WTC11 (cell line): ENCODE measurements around the gene OR5V1. TPM values are rescaled to one million over a fixed set of nuclear protein-coding genes. Genes with fewer than 3 reads are reported as not detected.

Experiments used
- ATAC-seq: fragments of 200-7000 bp; cut with Tn5 transposase; 2 replicates; pipeline ENCODE4 v1.10.0; 2021; ENCODE audit warnings: mild to moderate bottlenecking, moderate library complexity
- CTCF ChIA-PET: fragments of 300-600 bp; sonication (Branson Sonifier 250); formaldehyde crosslinking; loops from one replicate; lab custom pipeline; 2021; ENCODE audit warnings: antibody characterized with exemption; lab: Charles Lee
- POLR2A ChIA-PET: fragments of 350-600 bp; sonication (Branson Sonifier 250); formaldehyde crosslinking; loops from one replicate; lab custom pipeline; 2021; ENCODE audit warnings: antibody characterized with exemption; lab: Charles Lee
- DNase-seq: peaks from one replicate; pipeline ENCODE4 v3.0.0; 2021; ENCODE audit warnings: low spot score
- H3K27ac Mint-ChIP-seq: 2 replicates; pipeline ENCODE4 v1.8.0; 2021; ENCODE audit warnings: mixed read lengths
- H3K27me3 Mint-ChIP-seq: 2 replicates; pipeline ENCODE4 v1.8.0; 2021; ENCODE audit warnings: low read depth, mild to moderate bottlenecking, moderate library complexity, mixed read lengths
- H3K36me3 Mint-ChIP-seq: 2 replicates; pipeline ENCODE4 v1.8.0; 2021; ENCODE audit warnings: mixed read lengths
- H3K4me1 Mint-ChIP-seq: 2 replicates; pipeline ENCODE4 v1.8.0; 2022; ENCODE audit warnings: mixed read lengths
- H3K4me3 Mint-ChIP-seq: 2 replicates; pipeline ENCODE4 v1.8.0; 2021; ENCODE audit warnings: mild to moderate bottlenecking, moderate library complexity, mixed read lengths
- H3K9me3 Mint-ChIP-seq: 2 replicates; pipeline ENCODE4 v1.8.0; 2021; ENCODE audit warnings: mixed read lengths
- ATF1 ChIP-seq: sonication (generic); formaldehyde crosslinking; IDR thresholded peaks from 2 replicates; pipeline ENCODE4 v1.8.1; 2023; ENCODE audit warnings: mild to moderate bottlenecking, moderate library complexity, missing genetic modification reagents
- CBFB ChIP-seq: sonication (generic); formaldehyde crosslinking; IDR thresholded peaks from 2 replicates; pipeline ENCODE4 v1.8.1; 2022; ENCODE audit warnings: mild to moderate bottlenecking, low read depth, missing genetic modification reagents
- CREB1 ChIP-seq: sonication (generic); formaldehyde crosslinking; IDR thresholded peaks from 2 replicates; pipeline ENCODE4 v1.8.0; 2023; ENCODE audit warnings: mild to moderate bottlenecking, missing genetic modification reagents
- ELF4 ChIP-seq: sonication (generic); formaldehyde crosslinking; IDR thresholded peaks from 2 replicates; pipeline ENCODE4 v1.8.1; 2022; ENCODE audit warnings: low read depth, mild to moderate bottlenecking, moderate library complexity, missing genetic modification reagents
- FOXP1 ChIP-seq: sonication (generic); formaldehyde crosslinking; IDR thresholded peaks from 2 replicates; pipeline ENCODE4 v1.8.0; 2022; ENCODE audit warnings: missing genetic modification reagents, mild to moderate bottlenecking, moderate library complexity, borderline replicate concordance
- GRHL2 ChIP-seq: fragments of 250-450 bp; sonication (Bioruptor Pico); IDR thresholded peaks from 2 replicates; pipeline ENCODE4 v1.8.0; 2022; ENCODE audit warnings: mild to moderate bottlenecking, moderate library complexity; ENCODE audit not compliant: insufficient replicate concordance, severe bottlenecking
- IRF2 ChIP-seq: sonication (generic); formaldehyde crosslinking; IDR thresholded peaks from 2 replicates; pipeline ENCODE4 v1.8.0; 2022; ENCODE audit warnings: low read depth, missing genetic modification reagents, borderline replicate concordance
- JAZF1 ChIP-seq: fragments of 250-450 bp; sonication (Bioruptor Pico); IDR thresholded peaks from 2 replicates; pipeline ENCODE4 v1.9.0; 2021; ENCODE audit warnings: moderate library complexity, mild to moderate bottlenecking, inconsistent platforms
- JUN ChIP-seq: sonication (generic); formaldehyde crosslinking; IDR thresholded peaks from 2 replicates; pipeline ENCODE4 v1.8.0; 2023; ENCODE audit warnings: mild to moderate bottlenecking, missing genetic modification reagents
- MLX ChIP-seq: sonication (generic); formaldehyde crosslinking; IDR thresholded peaks from 2 replicates; pipeline ENCODE4 v1.8.1; 2023; ENCODE audit warnings: mild to moderate bottlenecking, missing genetic modification reagents, moderate library complexity
- NFATC4 ChIP-seq: fragments of 250-450 bp; sonication (Bioruptor Pico); IDR thresholded peaks from 2 replicates; pipeline ENCODE4 v1.9.0; 2021; ENCODE audit warnings: mild to moderate bottlenecking
- NR1H2 ChIP-seq: sonication (generic); formaldehyde crosslinking; IDR thresholded peaks from 2 replicates; pipeline ENCODE4 v1.9.0; 2021; ENCODE audit warnings: mild to moderate bottlenecking, moderate library complexity, missing genetic modification reagents
- SP1 ChIP-seq: sonication (generic); formaldehyde crosslinking; conservative IDR thresholded peaks from 2 replicates; pipeline ENCODE4 v1.8.1; 2022; ENCODE audit warnings: missing genetic modification reagents
- TP53 ChIP-seq: sonication (generic); formaldehyde crosslinking; IDR thresholded peaks from 2 replicates; pipeline ENCODE4 v1.8.1; 2023; ENCODE audit warnings: mild to moderate bottlenecking, missing genetic modification reagents
- USF1 ChIP-seq: sonication (generic); formaldehyde crosslinking; IDR thresholded peaks from 2 replicates; pipeline ENCODE4 v1.8.0; 2022; ENCODE audit warnings: mild to moderate bottlenecking, missing genetic modification reagents
- ZMAT4 ChIP-seq: fragments of 250-450 bp; sonication (Bioruptor Pico); IDR thresholded peaks from 2 replicates; pipeline ENCODE4 v1.9.0; 2021; ENCODE audit warnings: mild to moderate bottlenecking
- ZNF138 ChIP-seq: sonication (generic); formaldehyde crosslinking; conservative IDR thresholded peaks from 2 replicates; pipeline ENCODE4 v1.8.1; 2022; ENCODE audit warnings: mild to moderate bottlenecking, moderate library complexity, missing genetic modification reagents
- ZNF396 ChIP-seq: fragments of 250-450 bp; sonication (Bioruptor Pico); IDR thresholded peaks from 2 replicates; pipeline ENCODE4 v1.8.0; 2021; ENCODE audit warnings: mild to moderate bottlenecking, moderate library complexity, borderline replicate concordance
- ZNF416 ChIP-seq: fragments of 250-450 bp; sonication (Bioruptor Pico); IDR thresholded peaks from 2 replicates; pipeline ENCODE4 v1.9.0; 2021; ENCODE audit warnings: mild to moderate bottlenecking, inconsistent platforms
- total RNA-seq: library from RNA; stranded (reverse); gene quantifications from 3 replicates; pipeline ENCODE4 v1.2.3, GENCODE V29; 2021
- TF ChIP-seq, protein P1 (sequence below): sonication (generic); formaldehyde crosslinking; IDR thresholded peaks from 2 replicates; pipeline ENCODE4 v1.8.1; 2022; ENCODE audit warnings: mild to moderate bottlenecking, missing genetic modification reagents, moderate library complexity, borderline replicate concordance
- TF ChIP-seq, protein P2 (sequence below): sonication (generic); formaldehyde crosslinking; IDR thresholded peaks from 2 replicates; pipeline ENCODE4 v1.8.1; 2022; ENCODE audit warnings: mild to moderate bottlenecking, moderate library complexity, missing genetic modification reagents
- TF ChIP-seq, protein P3 (sequence below): fragments of 250-450 bp; sonication (Bioruptor Pico); IDR thresholded peaks from 2 replicates; pipeline ENCODE4 v1.9.0; 2021; ENCODE audit warnings: moderate library complexity, mild to moderate bottlenecking, inconsistent platforms, borderline replicate concordance
- TF ChIP-seq, protein P4 (sequence below): sonication (generic); formaldehyde crosslinking; IDR thresholded peaks from 2 replicates; pipeline ENCODE4 v1.8.1; 2022; ENCODE audit warnings: missing genetic modification reagents, borderline replicate concordance

The OR5V1 gene
- total RNA-seq, 1 experiment from 2014 or later = not detected

DNA sequence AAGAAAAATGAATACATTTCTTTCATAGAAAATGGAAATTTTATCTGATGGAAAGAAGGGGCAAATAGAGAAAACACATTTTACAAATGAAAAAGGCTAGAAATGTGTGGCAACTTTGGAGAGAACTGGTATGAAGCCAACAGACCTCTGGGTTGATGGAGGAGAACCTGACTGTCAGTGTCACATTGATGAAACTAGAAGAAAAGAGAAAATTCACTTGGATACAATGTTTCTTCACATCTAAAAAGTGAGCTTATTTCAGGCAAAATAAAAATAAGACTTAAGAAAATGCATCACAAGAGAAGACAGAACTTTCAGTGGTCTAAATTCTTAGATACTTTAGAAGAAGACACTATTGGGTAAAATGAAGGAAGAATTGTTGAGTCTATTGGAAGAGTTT lies 26.7 kb upstream of the OR5V1 start, which contains the start of gene OR12D2:
OR12D2 (plus strand) TSS at position 301 of the 400 bp plus-strand sequence. CDS start 1,069 bp downstream, outside the sequence.
- Mint-ChIP-seq H3K27ac (no peak within 1 kb of the TSS), H3K4me1 (peaks cover 11% of the 10 kb centered on the region), H3K27me3 (no peaks in the 10 kb centered on the region; the same call in 1 of the 2 replicates), H3K4me3 (no peak within 1 kb of the TSS), H3K36me3 (no peaks in the 10 kb centered on the region), H3K9me3 (peaks cover 12% of the 10 kb centered on the region; the same call in 1 of the 2 replicates)
- CTCF ChIA-PET = interaction anchor here (1.4 kb wide), 1 partner anchor 323 kb away, joined by 3 read pairs; no protein-coding TSS in a partner anchor
- ATAC-seq (no peak), DNase-seq (no peak)
- POLR2A ChIA-PET = no interaction called here
- TF ChIP-seq CREB1 (CRISPR knock-in tag) (no peak), ATF1 (no peak), SP1 (no peak), GRHL2 (CRISPR knock-in tag) (no peak), ZNF138 (no peak), NR1H2 (CRISPR knock-in tag) (no peak), ZNF396 (CRISPR knock-in tag) (no peak), MLX (CRISPR knock-in tag) (no peak), TP53 (CRISPR knock-in tag) (no peak), CBFB (no peak), ELF4 (CRISPR knock-in tag) (no peak), NFATC4 (CRISPR knock-in tag) (no peak), JUN (CRISPR knock-in tag) (no peak), USF1 (CRISPR knock-in tag) (no peak)
- TF ChIP-seq, protein P1, sequence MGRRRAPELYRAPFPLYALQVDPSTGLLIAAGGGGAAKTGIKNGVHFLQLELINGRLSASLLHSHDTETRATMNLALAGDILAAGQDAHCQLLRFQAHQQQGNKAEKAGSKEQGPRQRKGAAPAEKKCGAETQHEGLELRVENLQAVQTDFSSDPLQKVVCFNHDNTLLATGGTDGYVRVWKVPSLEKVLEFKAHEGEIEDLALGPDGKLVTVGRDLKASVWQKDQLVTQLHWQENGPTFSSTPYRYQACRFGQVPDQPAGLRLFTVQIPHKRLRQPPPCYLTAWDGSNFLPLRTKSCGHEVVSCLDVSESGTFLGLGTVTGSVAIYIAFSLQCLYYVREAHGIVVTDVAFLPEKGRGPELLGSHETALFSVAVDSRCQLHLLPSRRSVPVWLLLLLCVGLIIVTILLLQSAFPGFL (CRISPR knock-in tag) = no peak
- TF ChIP-seq, protein P2, sequence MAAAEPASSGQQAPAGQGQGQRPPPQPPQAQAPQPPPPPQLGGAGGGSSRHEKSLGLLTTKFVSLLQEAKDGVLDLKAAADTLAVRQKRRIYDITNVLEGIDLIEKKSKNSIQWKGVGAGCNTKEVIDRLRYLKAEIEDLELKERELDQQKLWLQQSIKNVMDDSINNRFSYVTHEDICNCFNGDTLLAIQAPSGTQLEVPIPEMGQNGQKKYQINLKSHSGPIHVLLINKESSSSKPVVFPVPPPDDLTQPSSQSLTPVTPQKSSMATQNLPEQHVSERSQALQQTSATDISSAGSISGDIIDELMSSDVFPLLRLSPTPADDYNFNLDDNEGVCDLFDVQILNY (CRISPR knock-in tag) = no peak
- TF ChIP-seq, protein P3, sequence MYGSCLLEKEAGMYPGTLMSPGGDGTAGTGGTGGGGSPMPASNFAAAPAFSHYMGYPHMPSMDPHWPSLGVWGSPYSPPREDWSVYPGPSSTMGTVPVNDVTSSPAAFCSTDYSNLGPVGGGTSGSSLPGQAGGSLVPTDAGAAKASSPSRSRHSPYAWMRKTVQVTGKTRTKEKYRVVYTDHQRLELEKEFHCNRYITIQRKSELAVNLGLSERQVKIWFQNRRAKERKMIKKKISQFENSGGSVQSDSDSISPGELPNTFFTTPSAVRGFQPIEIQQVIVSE (CRISPR knock-in tag) = no peak
- TF ChIP-seq, protein P4, sequence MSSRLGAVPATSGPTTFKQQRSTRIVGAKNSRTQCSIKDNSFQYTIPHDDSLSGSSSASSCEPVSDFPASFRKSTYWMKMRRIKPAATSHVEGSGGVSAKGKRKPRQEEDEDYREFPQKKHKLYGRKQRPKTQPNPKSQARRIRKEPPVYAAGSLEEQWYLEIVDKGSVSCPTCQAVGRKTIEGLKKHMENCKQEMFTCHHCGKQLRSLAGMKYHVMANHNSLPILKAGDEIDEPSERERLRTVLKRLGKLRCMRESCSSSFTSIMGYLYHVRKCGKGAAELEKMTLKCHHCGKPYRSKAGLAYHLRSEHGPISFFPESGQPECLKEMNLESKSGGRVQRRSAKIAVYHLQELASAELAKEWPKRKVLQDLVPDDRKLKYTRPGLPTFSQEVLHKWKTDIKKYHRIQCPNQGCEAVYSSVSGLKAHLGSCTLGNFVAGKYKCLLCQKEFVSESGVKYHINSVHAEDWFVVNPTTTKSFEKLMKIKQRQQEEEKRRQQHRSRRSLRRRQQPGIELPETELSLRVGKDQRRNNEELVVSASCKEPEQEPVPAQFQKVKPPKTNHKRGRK (CRISPR knock-in tag) = no peak

GRCh38 chr6:29388533-29388932 lies 19.9 kb upstream of the OR5V1 start:
- Mint-ChIP-seq H3K27me3 (no peaks in the 10 kb centered on the region), H3K9me3 (peaks cover 8% of the 10 kb centered on the region; the same call in 1 of the 2 replicates), H3K4me3 (no peak overlapping the region), H3K4me1 (no peaks in the 10 kb centered on the region), H3K36me3 (no peaks in the 10 kb centered on the region), H3K27ac (no peak overlapping the region)
- DNase-seq = no peak
- TF ChIP-seq NR1H2 (CRISPR knock-in tag) (no peak), ZMAT4 (CRISPR knock-in tag) (no peak), IRF2 (CRISPR knock-in tag) (no peak), JAZF1 (no peak), FOXP1 (no peak), ZNF416 (CRISPR knock-in tag) (no peak)
- no peak for ATAC-seq
- ChIA-PET CTCF (no interaction called here), POLR2A (no interaction called here)
